DMS 273 treated with DMSO at 0.1 percent for 48 hours (cell line): ENCODE data around the gene DUSP2.

Experiments used
- DNase-seq: peaks from one replicate; lab custom pipeline; 2025; lab: John Stamatoyannopoulos, UW

Gene DUSP2

DNA sequence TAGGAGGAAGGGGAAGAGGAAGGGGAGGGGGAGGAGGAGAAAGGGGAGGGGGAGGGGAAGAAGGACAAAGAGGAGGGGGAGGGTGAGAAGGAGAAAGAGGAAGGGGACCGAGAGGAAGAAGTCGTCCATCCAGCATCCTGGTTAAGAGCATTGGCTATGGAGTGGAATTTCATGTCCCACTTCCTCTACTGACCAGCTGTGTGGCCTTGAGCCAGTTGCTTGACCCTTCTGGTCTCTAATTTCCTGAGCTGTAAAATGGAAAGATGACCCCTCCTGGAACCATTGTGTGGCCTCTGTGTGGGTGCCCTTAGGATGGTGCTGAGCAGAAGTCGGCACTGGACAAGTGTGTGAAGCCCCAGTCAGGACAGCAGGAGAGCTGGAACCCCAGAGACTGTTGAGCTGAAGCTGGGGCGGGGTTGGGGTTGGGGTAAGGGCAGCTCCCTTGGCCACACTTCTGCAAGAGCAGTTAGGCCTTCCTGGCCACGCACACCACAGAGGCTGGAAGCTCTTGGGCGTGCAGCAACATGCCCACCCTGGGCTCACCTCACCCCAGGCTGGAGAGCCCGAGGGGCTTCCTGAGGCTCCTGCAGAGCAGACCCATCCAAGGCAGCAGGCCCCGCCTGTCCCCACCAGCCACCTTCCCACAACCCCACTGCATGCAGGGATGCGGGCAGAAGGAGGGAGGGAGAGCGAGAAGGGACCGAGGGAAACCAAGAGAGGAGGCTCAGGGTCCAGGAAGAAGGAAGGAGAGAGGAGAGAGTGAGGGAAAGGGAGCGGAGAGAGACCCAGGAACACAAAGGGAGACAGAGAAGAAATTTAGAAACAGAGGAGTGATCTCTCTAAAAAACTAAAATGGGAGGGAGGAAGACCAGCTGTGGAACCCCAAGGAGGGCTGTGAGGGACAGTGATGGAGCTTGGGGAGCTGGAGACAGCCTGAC, 45.1 kb downstream of the DUSP2 start:
- no peak for DNase-seq

DNA sequence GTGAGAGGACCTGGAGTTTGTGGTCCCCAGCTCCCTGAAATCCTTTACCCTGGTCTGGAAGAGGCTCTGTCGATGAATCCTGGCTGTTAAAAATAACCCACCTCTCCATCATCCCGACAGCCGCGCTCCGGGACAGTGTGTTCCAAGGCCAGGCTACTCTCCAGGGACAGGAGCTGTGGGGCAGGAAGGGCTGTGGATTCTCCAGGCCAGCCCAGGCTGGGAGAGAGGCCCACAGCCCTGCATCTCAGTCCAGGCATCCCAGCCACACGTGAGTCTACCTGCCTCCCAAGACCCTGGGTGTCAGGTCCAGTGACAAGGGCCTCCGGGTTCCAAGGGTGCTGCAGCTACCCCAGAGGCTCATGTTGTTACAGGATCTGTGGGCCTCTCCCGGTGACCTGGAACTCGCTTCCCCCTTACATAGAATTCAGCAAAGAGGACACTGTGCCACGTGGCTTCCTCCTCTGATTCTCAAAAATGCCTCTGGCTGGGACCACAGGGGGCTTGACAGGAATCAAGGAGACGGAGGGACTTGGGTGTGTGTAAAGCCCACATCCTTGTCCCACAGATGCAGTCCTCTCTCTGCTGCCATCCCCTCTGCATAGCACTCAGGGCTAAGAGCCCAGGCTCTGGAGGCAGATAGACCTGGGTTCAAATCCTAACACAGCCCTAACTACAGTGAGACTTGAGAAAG, 46.2 kb downstream of the DUSP2 start:
- no peak for DNase-seq

DNA sequence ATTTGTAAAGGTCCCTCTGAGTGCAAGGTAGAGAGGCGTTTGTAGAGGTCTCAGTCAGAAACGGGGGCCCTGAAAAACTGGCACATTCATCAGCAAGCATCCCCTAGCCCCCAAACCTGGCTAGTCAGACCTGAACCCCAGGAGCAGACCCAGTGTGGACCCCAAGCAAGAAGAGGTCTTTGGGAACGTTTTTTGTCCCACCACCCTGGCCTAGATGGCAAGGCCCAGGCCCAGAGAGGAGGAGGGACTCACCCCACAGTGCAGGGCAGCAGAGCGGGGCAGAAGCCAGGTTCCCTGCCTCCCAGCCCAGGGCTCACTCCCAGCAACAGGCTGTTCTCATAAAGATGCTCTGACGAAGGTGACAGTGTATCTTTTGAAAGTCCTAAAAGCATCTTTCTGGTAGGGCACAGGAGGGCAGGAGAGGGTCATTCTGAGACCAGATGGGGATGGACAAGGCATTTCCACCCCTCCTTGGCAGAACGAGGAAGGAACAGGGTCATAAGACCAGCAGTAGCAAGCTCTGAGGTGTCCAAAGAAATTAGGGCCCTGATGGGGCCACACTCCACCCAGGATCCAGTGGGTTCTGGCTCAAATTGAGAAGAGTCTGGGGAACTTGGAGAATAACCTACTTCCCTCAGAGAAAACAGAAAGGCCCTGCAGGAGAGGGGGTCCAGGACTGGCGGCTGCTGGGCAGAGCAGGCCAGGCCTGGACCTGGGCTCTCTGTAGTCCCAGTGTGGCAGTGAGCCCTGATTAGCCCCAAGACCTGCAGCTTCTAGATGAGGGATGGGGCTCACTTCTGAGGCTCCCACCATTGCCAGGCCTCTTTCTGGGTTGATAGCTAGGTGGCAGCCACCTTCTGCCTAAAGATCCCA, 47.1 kb downstream of the DUSP2 start:
- no peak for DNase-seq

DNA sequence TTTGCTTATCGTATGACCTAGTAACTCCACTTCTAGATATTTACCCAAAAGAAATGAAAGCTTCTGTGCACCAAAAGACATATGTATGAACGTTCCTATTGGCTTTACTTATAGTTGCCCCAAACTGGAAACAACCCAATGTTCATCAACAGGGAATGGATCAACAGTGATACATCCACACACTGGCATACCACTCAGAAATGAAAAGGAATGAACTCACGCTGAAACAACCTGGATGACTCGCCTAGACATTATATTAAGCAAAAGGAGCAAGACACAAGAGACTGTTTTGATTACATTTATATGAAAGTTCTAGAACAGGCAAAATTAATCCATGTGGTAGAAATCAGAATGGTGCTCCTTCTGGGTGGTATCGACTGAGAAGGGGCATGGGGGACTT, 47.8 kb downstream of the DUSP2 start:
- DNase-seq, result no peak

DNA sequence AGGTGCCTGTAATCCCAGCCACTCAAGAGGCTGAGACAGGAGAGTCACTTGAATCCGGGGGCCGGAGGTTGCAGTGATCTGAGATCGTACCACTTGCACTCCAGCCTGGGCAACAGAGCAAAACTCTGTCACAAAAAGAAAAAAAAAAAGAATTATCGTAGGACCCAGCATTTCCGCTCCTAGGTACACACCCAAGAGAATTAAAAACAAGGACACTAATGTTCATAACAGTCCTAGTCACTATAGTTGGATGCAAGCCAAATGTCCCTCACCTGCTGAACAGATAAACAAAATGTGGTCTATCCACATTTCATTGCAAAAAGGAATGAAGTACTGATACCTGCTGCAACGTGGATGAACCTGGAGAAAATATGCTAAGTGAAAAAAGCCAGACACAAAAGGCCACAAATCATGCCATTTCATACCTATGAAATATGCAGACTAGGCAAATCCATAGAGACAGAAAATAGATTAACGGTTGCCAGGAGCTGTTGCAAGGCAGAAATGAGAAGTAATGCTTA, 50.1 kb downstream of the DUSP2 start:
- no peak for DNase-seq

DNA sequence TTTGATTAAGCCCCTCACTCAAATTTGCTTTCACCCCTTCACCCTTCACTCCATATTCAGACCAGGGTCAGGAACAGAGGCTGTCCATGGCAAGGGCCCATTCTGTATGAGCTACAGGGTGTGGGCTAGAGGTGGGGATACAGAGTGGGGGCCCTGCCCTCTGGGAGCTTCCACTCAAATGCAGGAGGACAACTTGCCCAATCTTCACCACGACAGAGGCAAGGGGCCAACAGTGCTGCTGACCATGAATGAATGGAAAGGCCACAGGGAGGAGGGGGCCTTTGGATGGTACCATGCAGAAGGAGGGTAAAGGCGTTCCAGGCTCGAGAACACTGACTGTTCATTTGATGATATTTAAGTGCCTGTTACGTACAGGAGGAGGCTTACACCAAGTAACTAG, 51.7 kb downstream of the DUSP2 start:
- DNase-seq, result no peak
